ENCODE data around the gene VPS26A. TPM values are rescaled to one million over a fixed set of nuclear protein-coding genes. Genes with fewer than 3 reads are reported as not detected.
"Not testable (repeated sequence)": the region's sequence is repeated elsewhere in the genome, so short reads cannot be mapped to it uniquely, and the experiment has no call there.

VPS26A gene
- total RNA-seq, 1 experiment from 2014 or later = 19.0 TPM

GRCh38 chr10:69145329-69145728, 21.4 kb downstream of the VPS26A start:
- no peak for DNase-seq
- no peaks in the 10 kb centered on the region for H3K36me3 ChIP-seq
- no peak overlapping the region for H3K4me3 ChIP-seq
- H3K27me3 ChIP-seq = no peaks in the 10 kb centered on the region
- no peaks in the 10 kb centered on the region for H3K9me3 ChIP-seq

- no peak overlapping the region for H3K4me3 ChIP-seq
- no peaks in the 10 kb centered on the region for H3K9me3 ChIP-seq
- no peak for DNase-seq
- H3K36me3 ChIP-seq = no peaks in the 10 kb centered on the region
- H3K27me3 ChIP-seq = no peaks in the 10 kb centered on the region
Measured at GRCh38 chr10:69145864-69146263, 21.9 kb downstream of the VPS26A start.

- Histone ChIP-seq H3K27me3 (no peaks in the 10 kb centered on the region), H3K4me3 (no peak overlapping the region), H3K9me3 (no peaks in the 10 kb centered on the region), H3K36me3 (no peaks in the 10 kb centered on the region)
- no peak for DNase-seq
Measured at GRCh38 chr10:69146759-69147158, 22.8 kb downstream of the VPS26A start.

GRCh38 chr10:69151984-69152383, 28.0 kb downstream of the VPS26A start:
- H3K4me3 ChIP-seq = no peak overlapping the region
- no peak for DNase-seq
- no peaks in the 10 kb centered on the region for H3K27me3 ChIP-seq
- no peaks in the 10 kb centered on the region for H3K9me3 ChIP-seq
- H3K36me3 ChIP-seq = no peaks in the 10 kb centered on the region

GRCh38 chr10:69153227-69153626, 29.2 kb downstream of the VPS26A start:
- Histone ChIP-seq H3K36me3 (peaks cover 4% of the 10 kb centered on the region), H3K27me3 (no peaks in the 10 kb centered on the region), H3K4me3 (no peak overlapping the region), H3K9me3 (no peaks in the 10 kb centered on the region)
- DNase-seq = no peak

GRCh38 chr10:69160809-69161241, 36.8 kb downstream of the VPS26A start:
- no peaks in the 10 kb centered on the region for H3K27me3 ChIP-seq
- no peaks in the 10 kb centered on the region for H3K9me3 ChIP-seq
- no peak overlapping the region for H3K4me3 ChIP-seq
- peaks cover 16% of the 10 kb centered on the region for H3K36me3 ChIP-seq
- no peak for DNase-seq

GRCh38 chr10:69168493-69168892, 44.5 kb downstream of the VPS26A start:
- Histone ChIP-seq H3K9me3 (no peaks in the 10 kb centered on the region), H3K27me3 (no peaks in the 10 kb centered on the region), H3K4me3 (no peak overlapping the region), H3K36me3 (peaks cover 28% of the 10 kb centered on the region)
- no peak for DNase-seq

GRCh38 chr10:69172241-69172982, 48.4 kb downstream of the VPS26A start:
- H3K4me3 ChIP-seq = no peak overlapping the region
- no peaks in the 10 kb centered on the region for H3K27me3 ChIP-seq
- H3K36me3 ChIP-seq = peaks cover 19% of the 10 kb centered on the region
- DNase-seq = no peak
- no peaks in the 10 kb centered on the region for H3K9me3 ChIP-seq

- H3K9me3 ChIP-seq, H3K4me3 ChIP-seq, H3K27me3 ChIP-seq, DNase-seq: not testable (repeated sequence)
- H3K36me3 ChIP-seq = peaks cover 14% of the 10 kb centered on the region
Measured at GRCh38 chr10:69175326-69175725, 51.3 kb downstream of the VPS26A start.

GRCh38 chr10:69176823-69177222, 52.8 kb downstream of the VPS26A start:
- no peak for DNase-seq
- no peak overlapping the region for H3K4me3 ChIP-seq
- H3K36me3 ChIP-seq = peaks cover 11% of the 10 kb centered on the region
- no peaks in the 10 kb centered on the region for H3K9me3 ChIP-seq
- H3K27me3 ChIP-seq = no peaks in the 10 kb centered on the region

- DNase-seq = no peak
- Histone ChIP-seq H3K4me3 (peak overlapping the region; percentile 95), H3K36me3 (peaks cover 14% of the 10 kb centered on the region), H3K9me3 (no peaks in the 10 kb centered on the region), H3K27me3 (no peaks in the 10 kb centered on the region)
Measured at GRCh38 chr10:69179089-69179742, 55.2 kb downstream of the VPS26A start.

- Histone ChIP-seq H3K27me3 (no peaks in the 10 kb centered on the region), H3K9me3 (no peaks in the 10 kb centered on the region), H3K4me3 (peak within 1 kb of the TSS; percentile 95), H3K36me3 (peaks cover 17% of the 10 kb centered on the region)
- peak; percentile 94 for DNase-seq
Measured at GRCh38 chr10:69179743-69180524, 56.0 kb downstream of the VPS26A start, which contains the start of gene SUPV3L1. Gene SUPV3L1, plus strand, starts transcription at chr10:69180234. Its CDS starts 58 bp downstream, at chr10:69180292.

GRCh38 chr10:69180525-69181204, 56.7 kb downstream of the VPS26A start:
- Histone ChIP-seq H3K36me3 (peaks cover 18% of the 10 kb centered on the region), H3K9me3 (no peaks in the 10 kb centered on the region), H3K27me3 (no peaks in the 10 kb centered on the region), H3K4me3 (peak overlapping the region; percentile 95)
- DNase-seq = peak; percentile 6

GRCh38 chr10:69181433-69181832, 57.5 kb downstream of the VPS26A start:
- Histone ChIP-seq H3K27me3 (no peaks in the 10 kb centered on the region), H3K36me3 (peaks cover 23% of the 10 kb centered on the region), H3K4me3 (peak overlapping the region; percentile 95), H3K9me3 (no peaks in the 10 kb centered on the region)
- no peak for DNase-seq

GRCh38 chr10:69182005-69182404, 58.0 kb downstream of the VPS26A start:
- no peak for DNase-seq
- H3K27me3 ChIP-seq = no peaks in the 10 kb centered on the region
- peaks cover 29% of the 10 kb centered on the region for H3K36me3 ChIP-seq
- no peak overlapping the region for H3K4me3 ChIP-seq
- H3K9me3 ChIP-seq = no peaks in the 10 kb centered on the region

- peaks cover 45% of the 10 kb centered on the region for H3K36me3 ChIP-seq
- no peaks in the 10 kb centered on the region for H3K9me3 ChIP-seq
- no peak for DNase-seq
- H3K27me3 ChIP-seq = no peaks in the 10 kb centered on the region
- H3K4me3 ChIP-seq = no peak overlapping the region
Measured at GRCh38 chr10:69186524-69186923, 62.5 kb downstream of the VPS26A start.

GRCh38 chr10:69201045-69201444, 77.1 kb downstream of the VPS26A start:
- Histone ChIP-seq H3K4me3 (no peak overlapping the region), H3K9me3 (no peaks in the 10 kb centered on the region), H3K36me3 (peaks cover 47% of the 10 kb centered on the region), H3K27me3 (no peaks in the 10 kb centered on the region)
- no peak for DNase-seq

Measured in MG63 (cell line).